Measurements from ENCODE around the gene PLEKHA3.
A peak's percentile ranks its signal among the peaks of the same experiment; 100 is the strongest.

PLEKHA3 gene

DNA sequence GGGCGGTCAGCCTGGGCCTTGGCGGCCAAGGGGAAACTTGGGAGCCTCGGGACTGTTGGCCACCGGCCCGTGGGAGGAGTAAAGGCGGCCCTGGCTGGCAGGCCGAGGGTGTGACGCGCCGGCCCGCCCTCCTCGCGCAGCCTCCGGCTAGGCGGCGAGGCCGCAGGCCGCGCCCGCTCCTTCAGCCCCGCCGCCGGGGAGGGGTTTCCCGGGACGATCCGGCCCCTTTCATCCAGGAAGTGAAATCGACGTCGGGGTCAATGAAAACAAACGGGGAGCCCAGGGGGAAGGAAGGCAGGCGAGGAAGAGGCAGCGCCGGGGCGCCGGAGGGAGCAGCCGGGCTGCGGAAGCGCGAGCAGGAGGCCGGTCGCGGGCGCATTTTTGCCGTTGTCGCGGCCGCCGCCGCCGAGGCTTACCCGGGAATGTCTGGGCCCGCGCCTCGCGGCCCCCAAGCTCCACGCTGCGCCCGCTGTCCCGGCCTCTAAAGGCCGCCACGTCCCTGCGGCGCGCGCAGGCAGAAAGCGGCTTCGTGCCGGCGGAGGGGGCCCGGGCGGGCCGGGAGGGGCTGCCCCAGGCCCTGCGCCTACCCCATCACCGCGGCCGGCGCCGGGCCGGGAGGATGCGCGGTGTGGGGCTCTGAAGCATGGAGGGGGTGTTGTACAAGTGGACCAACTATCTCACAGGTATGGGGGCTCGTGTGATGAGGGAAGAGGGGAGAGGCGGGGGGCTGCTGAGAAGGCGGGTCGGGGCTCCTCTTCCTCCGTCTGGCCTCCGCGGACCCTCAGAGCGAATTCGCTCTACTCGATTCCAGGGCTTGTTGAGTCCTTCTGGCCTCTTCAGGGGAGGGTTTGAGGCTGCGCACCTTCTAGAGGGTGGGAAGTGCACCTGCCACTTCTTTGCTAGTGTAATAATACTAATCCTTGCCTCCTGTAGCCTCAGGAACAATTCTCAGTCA is at the start of gene PLEKHA3:
PLEKHA3 (plus strand) TSS at position 231 of the 955 bp plus-strand sequence; CDS start at position 644, 413 bp downstream.
- TF ChIP-seq GATA3 (IDR thresholded peaks at IDR 0.05; ENCODE audit: low read depth, low read length), result no peak
- no peak for TF ChIP-seq GATA2 (IDR thresholded peaks at IDR 0.05; ENCODE audit: low read depth, low read length)

DNA sequence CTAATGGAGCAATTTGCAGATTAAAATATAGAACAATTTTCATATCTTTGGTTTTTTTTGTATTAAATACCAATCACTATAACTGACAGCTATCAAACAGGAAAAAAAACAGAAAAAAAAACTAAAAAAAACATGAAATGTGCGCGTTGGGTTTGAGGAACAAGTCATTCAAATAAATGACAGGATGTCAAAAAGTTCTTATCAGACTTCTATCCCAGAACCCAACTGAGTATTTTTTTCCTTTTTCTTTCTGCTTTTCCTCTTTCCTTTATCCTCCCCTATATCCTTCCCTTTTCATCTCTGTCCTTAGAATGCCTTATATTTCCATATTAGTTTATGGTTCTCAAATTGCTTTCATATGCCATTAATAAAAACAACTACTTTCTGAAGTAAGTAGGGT is 43.6 kb upstream of the PLEKHA3 start:
- TF ChIP-seq GATA3 (IDR thresholded peaks at IDR 0.05; ENCODE audit: low read depth, low read length) (no peak), GATA2 (IDR thresholded peaks at IDR 0.05; ENCODE audit: low read depth, low read length) (no peak)

DNA sequence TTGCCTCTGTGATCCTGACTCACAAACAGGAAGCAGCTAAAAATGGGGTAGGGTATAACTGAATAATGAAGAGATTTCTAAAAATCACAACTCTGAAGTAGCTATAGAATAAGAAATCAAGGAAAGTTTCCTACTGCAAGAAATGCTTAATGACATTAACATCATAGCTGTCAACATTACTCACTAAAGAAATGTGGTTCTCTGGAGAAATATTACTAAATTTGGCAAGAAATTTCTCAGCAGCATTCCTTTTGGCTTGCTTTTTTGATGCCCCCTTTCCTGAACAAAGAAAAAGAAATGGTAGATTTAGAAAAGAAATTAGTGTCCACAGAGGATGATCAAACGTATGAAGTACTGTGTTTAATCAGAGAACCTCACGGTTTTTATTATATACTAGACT is 38.8 kb upstream of the PLEKHA3 start:
- no peak for TF ChIP-seq GATA3 (IDR thresholded peaks at IDR 0.05; ENCODE audit: low read depth, low read length)
- no peak for TF ChIP-seq GATA2 (IDR thresholded peaks at IDR 0.05; ENCODE audit: low read depth, low read length)

DNA sequence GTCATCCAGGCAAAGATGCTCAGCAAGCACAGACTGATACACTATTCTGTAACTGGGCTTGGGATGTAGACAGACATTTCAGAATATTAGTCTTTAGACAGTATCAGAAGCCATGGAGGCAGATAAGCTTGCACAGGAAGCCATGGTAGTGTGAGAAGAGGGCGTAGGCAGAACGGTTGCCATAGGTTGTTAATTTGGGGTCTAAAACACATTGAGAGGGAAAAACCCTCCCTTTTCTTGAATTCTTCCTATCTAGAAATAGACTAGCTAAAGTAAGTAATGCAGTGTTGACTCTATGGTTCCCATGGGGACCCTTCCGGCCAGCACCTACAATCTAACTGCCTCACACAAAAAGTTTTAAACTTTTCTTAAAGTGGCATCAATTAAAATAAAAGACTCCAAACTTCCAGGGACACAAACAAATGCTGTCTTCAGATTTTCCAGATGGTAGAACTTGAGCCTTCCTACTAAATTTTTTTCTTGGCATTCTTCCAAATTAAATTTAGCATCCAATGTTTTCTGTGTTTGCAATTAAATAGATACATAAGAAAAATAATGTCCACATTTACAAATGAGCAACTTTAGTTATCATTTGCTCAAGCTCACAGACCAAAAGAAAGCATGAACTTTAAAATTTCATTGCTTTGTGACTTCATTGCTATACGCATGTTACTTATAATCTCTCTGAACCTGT is 31.1 kb upstream of the PLEKHA3 start:
- TF ChIP-seq GATA3 (IDR thresholded peaks at IDR 0.05; ENCODE audit: low read depth, low read length) (no peak), GATA2 (IDR thresholded peaks at IDR 0.05; ENCODE audit: low read depth, low read length) (no peak)

DNA sequence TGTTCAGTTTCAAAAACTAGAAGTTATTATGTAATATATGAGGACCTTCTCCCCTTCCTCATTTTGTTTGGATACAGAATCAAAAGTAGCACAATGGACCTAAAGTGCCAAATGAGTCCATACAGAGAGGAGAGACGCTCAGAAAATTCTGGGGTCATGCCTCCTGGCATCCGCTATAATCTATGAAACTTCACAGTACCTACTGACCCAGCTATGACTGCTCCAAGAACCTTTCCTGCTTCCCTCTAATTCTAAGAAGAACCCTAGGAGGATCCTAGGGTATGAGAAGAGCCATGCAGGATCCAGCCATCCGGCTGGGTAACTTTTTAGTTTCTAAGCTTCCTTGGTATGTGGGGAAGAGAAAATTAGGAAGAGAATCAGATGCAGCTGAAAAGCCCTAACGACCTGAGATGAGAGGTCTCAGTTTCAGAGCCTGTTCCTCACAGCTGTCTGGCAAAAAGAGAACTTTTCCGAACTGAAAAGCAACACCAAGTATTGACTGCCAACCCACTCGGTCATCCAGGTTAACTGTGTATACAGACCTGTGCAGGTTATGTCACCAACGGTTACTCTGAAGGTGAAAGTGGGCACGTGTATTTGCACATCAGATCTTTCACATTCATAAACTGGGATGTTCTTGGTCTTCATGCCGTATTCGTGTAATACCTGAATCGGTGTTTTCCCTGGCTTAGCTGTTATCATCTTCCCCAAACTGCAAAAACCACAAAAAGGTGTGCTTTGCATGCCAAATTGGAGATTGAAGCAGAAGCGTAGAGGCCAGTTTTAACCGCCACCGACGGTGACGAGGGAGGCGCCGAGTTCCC is 30.3 kb upstream of the PLEKHA3 start:
- TF ChIP-seq GATA2 (IDR thresholded peaks at IDR 0.05; ENCODE audit: low read depth, low read length), result no peak
- TF ChIP-seq GATA3 (IDR thresholded peaks at IDR 0.05; ENCODE audit: low read depth, low read length), result no peak

DNA sequence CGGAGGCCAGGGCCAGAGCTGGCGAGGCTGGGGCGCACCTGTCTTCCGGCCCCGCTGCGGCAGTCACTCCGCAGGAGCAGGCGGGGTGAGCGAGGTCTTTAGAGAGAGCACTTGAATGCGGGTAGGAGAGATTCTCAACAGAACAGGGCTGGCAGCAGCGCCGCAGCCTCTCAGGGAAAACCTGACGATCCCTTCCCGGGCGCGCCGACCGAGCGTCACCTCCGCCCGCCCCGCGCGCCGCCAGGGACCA is 29.8 kb upstream of the PLEKHA3 start:
- TF ChIP-seq GATA2 (IDR thresholded peaks at IDR 0.05; ENCODE audit: low read depth, low read length), result no peak
- TF ChIP-seq GATA3 (IDR thresholded peaks at IDR 0.05; ENCODE audit: low read depth, low read length), result no peak

DNA sequence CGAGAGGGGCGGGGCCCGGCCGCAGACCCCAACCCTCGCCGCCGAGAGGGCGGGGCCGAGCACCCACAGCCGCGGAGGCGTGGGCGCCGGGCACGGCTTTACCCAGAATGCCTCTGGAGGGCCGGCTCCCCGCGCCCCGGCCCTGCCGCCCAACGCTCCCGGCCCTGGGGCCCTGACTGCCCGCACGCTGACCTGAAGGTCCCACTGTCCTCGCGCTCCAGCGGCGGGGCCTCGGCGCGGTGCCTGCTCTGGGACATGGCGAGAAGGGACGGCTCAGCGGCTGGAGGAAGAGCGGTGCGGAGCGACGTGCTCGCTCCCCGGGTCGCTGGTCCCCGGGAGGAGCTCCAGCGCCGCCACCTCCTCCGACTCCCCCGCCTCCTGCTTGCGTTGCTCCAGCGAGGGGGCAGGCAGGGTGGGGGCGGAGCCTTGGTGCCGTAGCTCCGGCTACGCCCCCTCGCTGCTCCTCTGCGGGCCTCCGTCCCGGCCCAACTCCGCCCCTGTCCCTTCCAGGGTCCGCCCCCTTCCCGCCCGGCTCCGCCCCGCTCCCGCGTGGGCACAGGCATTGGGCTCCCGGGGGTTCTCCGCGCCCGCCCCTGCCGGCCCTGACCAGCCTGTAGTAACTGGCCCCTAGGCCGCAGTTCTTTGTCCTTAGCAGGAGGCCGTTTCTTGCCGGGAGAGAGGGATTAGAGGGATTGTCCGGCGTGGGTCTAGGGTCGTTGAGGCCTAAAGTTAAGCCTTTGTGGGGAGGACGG is 29.3 kb upstream of the PLEKHA3 start, which contains the start of the genes PJVK and PRKRA:
PJVK (plus strand) TSS at position 605 of the 752 bp plus-strand sequence. CDS start 2,032 bp downstream, outside the sequence.
PRKRA (minus strand) TSS at position 402 of the 752 bp plus-strand sequence; CDS start at position 257, 145 bp downstream.
- no peak for TF ChIP-seq GATA2 (IDR thresholded peaks at IDR 0.05; ENCODE audit: low read depth, low read length)
- TF ChIP-seq GATA3 (IDR thresholded peaks at IDR 0.05; ENCODE audit: low read depth, low read length), result no peak

DNA sequence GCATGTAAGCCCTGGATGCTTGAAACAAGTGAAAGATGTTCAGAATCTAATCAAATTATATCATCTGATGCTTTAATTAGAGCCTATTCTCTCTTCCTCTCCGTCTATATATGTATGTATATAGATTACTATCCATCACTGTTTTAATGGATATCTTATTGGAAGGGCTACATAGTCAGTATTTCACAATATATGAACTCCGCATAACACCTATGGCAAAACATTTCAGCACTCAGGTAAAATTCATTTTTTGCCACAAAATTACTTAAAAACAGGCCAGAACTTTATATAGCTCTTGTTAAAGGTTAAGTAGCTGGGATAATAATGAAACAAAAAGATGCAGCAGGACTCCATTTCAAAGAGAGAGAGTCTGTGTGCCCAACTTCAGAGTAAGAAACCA is 27.9 kb upstream of the PLEKHA3 start:
- TF ChIP-seq GATA2 (IDR thresholded peaks at IDR 0.05; ENCODE audit: low read depth, low read length) (no peak), GATA3 (IDR thresholded peaks at IDR 0.05; ENCODE audit: low read depth, low read length) (no peak)

DNA sequence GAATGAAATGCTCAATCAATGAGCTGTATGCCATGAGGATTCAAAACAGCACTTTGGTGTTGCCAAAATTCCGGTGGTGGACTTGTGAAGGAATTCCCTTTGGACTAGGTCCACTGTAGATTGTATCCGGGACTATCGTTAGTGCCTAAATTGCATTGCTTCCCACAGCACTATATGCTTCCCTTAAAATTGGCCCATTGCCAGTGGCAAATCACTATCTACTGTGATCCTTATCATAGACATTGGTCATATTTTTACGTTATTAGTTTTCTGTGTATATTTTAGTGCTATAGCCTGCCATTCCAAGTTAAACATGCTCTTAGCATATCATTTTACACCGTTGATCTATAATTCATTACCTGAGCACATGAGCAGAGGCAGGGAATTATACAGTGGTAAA is 27.4 kb upstream of the PLEKHA3 start:
- TF ChIP-seq GATA3 (IDR thresholded peaks at IDR 0.05; ENCODE audit: low read depth, low read length), result no peak
- TF ChIP-seq GATA2 (IDR thresholded peaks at IDR 0.05; ENCODE audit: low read depth, low read length), result no peak

DNA sequence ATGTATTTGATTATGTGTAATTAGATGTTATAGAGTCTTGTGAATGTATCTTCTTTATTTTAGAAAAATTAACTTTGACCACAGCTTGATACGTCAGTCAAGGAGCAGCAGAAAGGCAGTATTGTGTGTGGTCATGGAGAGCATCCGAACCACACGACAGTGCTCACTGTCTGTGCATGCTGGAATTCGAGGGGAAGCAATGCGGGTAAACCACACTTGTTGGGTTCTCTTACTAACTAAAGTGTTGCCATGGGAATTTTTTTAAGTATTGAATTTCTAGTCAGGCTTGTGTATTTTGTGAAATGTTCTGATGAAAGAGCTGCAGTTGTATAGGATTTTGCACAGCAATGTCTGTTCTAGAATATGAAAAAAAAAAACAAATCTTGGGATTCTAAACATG is 24.3 kb upstream of the PLEKHA3 start:
- TF ChIP-seq GATA3 (IDR thresholded peaks at IDR 0.05; ENCODE audit: low read depth, low read length) (no peak), GATA2 (IDR thresholded peaks at IDR 0.05; ENCODE audit: low read depth, low read length) (no peak)

DNA sequence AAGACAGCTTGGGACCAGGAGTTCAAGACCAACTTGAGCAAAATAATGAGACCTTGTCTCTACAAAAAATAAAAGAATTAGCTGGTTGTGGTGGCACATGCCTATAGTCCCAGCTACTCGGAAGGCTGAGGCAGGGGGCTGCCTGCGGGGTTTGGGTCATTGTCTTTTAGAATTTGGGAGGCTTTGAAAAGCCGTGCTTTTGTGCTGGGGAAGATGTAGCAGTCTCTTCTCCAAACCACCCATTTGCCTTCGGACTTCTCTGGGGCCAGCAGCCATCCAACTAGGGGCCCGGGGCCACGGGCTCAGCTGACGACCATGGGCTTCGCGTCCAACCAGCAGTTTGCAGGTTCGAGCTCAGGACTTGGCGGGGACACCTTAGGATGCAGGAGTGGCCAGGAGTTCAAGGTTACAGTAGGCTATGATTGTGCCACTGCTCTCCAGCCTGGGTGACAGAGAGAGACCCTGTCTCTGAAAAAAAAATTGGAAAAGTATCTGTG is 22.8 kb upstream of the PLEKHA3 start:
- no peak for TF ChIP-seq GATA2 (IDR thresholded peaks at IDR 0.05; ENCODE audit: low read depth, low read length)
- TF ChIP-seq GATA3 (IDR thresholded peaks at IDR 0.05; ENCODE audit: low read depth, low read length), result no peak

DNA sequence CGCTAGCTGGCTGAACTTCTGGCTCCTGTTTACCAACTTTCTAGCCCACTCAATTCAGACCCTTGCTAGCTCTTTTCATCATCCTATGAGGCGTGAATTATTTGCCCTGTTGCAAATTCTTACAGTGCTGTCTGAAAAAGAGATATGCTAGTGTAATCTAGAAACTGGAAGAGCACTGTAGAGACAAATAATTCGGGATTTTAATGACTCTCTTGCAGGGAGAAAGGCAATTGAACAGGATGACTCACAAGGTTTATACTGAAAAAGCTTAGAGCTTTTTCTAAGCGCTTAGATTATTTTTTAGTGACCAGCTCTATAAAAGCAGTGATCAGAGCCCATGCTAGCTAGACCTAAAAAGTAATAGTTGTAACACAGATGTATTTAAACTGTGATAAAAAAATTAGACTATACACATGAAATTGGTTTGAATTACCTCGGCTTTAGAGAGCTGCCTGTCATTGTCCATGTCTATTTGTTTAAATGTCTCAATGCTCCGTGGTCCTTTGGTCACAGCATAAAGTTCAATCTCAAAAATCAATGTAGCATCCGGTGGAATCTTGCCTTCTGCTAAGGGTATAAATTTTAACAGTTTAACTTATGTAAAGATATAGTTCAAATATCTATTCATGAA is 10.9 kb upstream of the PLEKHA3 start:
- no peak for TF ChIP-seq GATA2 (IDR thresholded peaks at IDR 0.05; ENCODE audit: low read depth, low read length)
- TF ChIP-seq GATA3 (IDR thresholded peaks at IDR 0.05; ENCODE audit: low read depth, low read length), result no peak

DNA sequence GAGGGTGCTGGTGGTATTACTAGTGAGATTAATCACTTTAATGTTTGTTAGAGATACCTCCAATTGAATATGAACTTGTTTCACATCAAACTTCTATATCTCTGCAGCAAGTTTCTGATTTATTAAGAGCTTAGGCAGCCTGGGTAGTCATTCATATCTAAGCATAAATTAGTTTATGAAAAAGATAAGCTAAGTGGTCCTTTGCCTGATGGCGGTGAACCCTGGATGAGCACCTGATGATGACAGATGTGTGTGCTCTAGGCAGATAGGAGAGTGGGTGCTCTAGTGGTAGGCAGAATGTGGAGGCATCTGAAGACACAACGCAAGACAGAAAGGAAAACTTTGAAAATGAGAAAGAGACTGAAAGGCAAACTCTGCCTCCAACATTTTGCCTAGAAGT is 6.9 kb upstream of the PLEKHA3 start:
- peak; percentile 35 for TF ChIP-seq GATA2 (IDR thresholded peaks at IDR 0.05; ENCODE audit: low read depth, low read length)
- TF ChIP-seq GATA3 (IDR thresholded peaks at IDR 0.05; ENCODE audit: low read depth, low read length), result no peak

All from SH-SY5Y (cell line).